GM12878 (cell line): ENCODE measurements around the gene CCDC57. TPM values are rescaled to one million over a fixed set of nuclear protein-coding genes. Genes with fewer than 3 reads are reported as not detected.
A peak's percentile ranks its signal among the peaks of the same experiment; 100 is the strongest.

ENCODE experiments used
- ATAC-seq: fragments of 200-7000 bp; cut with Tn5 transposase; 3 replicates; pipeline ENCODE4 v1.9.1; 2020; ENCODE audit warnings: mild to moderate bottlenecking, moderate library complexity
- BruUV-seq: library from RNA; stranded (reverse); fragments of 400-500 nt; replicated peaks from 2 replicates; lab custom pipeline; 2021; lab: Mats Ljungman, UMichigan
- CTCF ChIA-PET: fragments of 300-600 bp; sonication (Branson Sonifier 250); formaldehyde crosslinking; extraction: SDS; loops from one replicate; lab custom pipeline; 2021; ENCODE audit warnings: inconsistent platforms; lab: Yijun Ruan, JAX
- POLR2A ChIA-PET: fragments of 350-600 bp; formaldehyde crosslinking; extraction: SDS; loops from one replicate; lab custom pipeline; 2021; ENCODE audit warnings: inconsistent platforms; lab: Charles Lee
- RAD21 ChIA-PET: fragments of 300-600 bp; sonication (Branson Sonifier 250); formaldehyde crosslinking; loops from one replicate; lab custom pipeline; 2023; ENCODE audit warnings: antibody characterized with exemption; ENCODE audit not compliant: unreplicated experiment; lab: Charles Lee
- SMC1A ChIA-PET: fragments of 300-600 bp; sonication (Branson Sonifier 250); formaldehyde crosslinking; loops from one replicate; lab custom pipeline; 2023; ENCODE audit not compliant: unreplicated experiment, uncharacterized antibody; lab: Charles Lee
- DNase-seq: peaks from one replicate; pipeline ENCODE4 v3.0.0-alpha.2; 2011; ENCODE audit warnings: low read depth, low spot score
- FAIRE-seq: peaks from 3 replicates; lab custom pipeline; 2011; peaks lifted over from hg19 to GRCh38; lab: Jason Lieb, UNC
- H2AFZ ChIP-seq: 2 replicates; pipeline ENCODE4 v1.6.0; 2011; ENCODE audit warnings: low read depth, low read length, control low read depth; ENCODE audit not compliant: control insufficient read depth
- H3K27ac ChIP-seq: 2 replicates; pipeline ENCODE4 v1.5.1; 2011; ENCODE audit warnings: control low read depth; ENCODE audit not compliant: control insufficient read depth, insufficient read depth
- H3K27me3 ChIP-seq, 2 experiments: replicated peaks in 1 of 2; 2 replicates each; pipeline versions ENCODE4 v1.6.0 to v1.6.1; 2011; ENCODE audit warnings: low read length in 1 of 2; ENCODE audit not compliant: control insufficient read depth in 2 of 2, insufficient read depth in 2 of 2
- H3K36me3 ChIP-seq, 2 experiments: 2 replicates each; pipeline ENCODE4 v1.5.1; 2011; ENCODE audit warnings: low read length in 1 of 2; ENCODE audit not compliant: control insufficient read depth in 2 of 2, insufficient read depth in 2 of 2
- H3K4me1 ChIP-seq: 2 replicates; pipeline ENCODE4 v1.6.1; 2011; ENCODE audit warnings: mild to moderate bottlenecking, low read length, moderate library complexity, mixed read lengths; ENCODE audit not compliant: control insufficient read depth, insufficient read depth
- H3K4me2 ChIP-seq: 2 replicates; pipeline ENCODE4 v1.6.0; 2011; ENCODE audit warnings: control low read depth; ENCODE audit not compliant: control insufficient read depth, insufficient read depth
- H3K4me3 ChIP-seq: fragments of 200-600 bp; sonication (generic); 2 replicates; pipeline ENCODE4 v1.5.1; 2016
- H3K79me2 ChIP-seq: 2 replicates; pipeline ENCODE4 v1.6.0; 2011; ENCODE audit warnings: low read length; ENCODE audit not compliant: control insufficient read depth, insufficient read depth
- H3K9ac ChIP-seq: 2 replicates; pipeline ENCODE4 v1.8.0; 2011; ENCODE audit warnings: low read length, control low read depth, mixed read lengths; ENCODE audit not compliant: control insufficient read depth, insufficient read depth
- H3K9me3 ChIP-seq: replicated peaks from 3 replicates; pipeline ENCODE4 v1.5.1; 2011; ENCODE audit warnings: mild to moderate bottlenecking, low read length; ENCODE audit not compliant: control insufficient read depth, insufficient read depth
- H4K20me1 ChIP-seq: 2 replicates; pipeline ENCODE4 v1.6.0; 2011; ENCODE audit not compliant: control insufficient read depth, insufficient read depth
- POLR2A ChIP-seq: IDR thresholded peaks from 2 replicates; pipeline ENCODE4 v1.6.1; 2011; ENCODE audit warnings: low read depth, mild to moderate bottlenecking, low read length
- ZNF24 ChIP-seq: fragments of 450-650 bp; IDR thresholded peaks from 2 replicates; pipeline ENCODE4 v1.6.1; 2017; ENCODE audit warnings: antibody characterized with exemption, mild to moderate bottlenecking
- WGBS: methylation state at CpG from one replicate; pipeline ENCODE4 v1.1.6; 2016; ENCODE audit warnings: low lambda C conversion rate; ENCODE audit not compliant: insufficient replicate concordance, insufficient coverage; ENCODE audit errors: missing lambda C conversion rate; 5-methylcytosine and 5-hydroxymethylcytosine counted together
- in situ Hi-C: fragments of 300-500 bp; cut with MboI; formaldehyde crosslinking; loops from 9 replicates; pipeline ENCODE4 v1.14.3; 2018; ENCODE audit warnings: mixed read lengths
- intact Hi-C: fragments of 100-400 bp; cut with micrococcal nuclease; formaldehyde crosslinking; loops from one replicate; pipeline ENCODE4 v1.14.2; 2022; ENCODE audit not compliant: unreplicated experiment
- polyA plus RNA-seq, 11 experiments: library from polyadenylated mRNA; depleted of rRNA in 4 of 11; unstranded in 6 of 11; stranded (reverse) in 5 of 11; fragments of >200 nt; fragmentation: Nextera tagmentation in 4 of 11; fragmentation: Illumina TruSeq in 1 of 11; extraction: Ambion mirVana in 4 of 11; extraction: Trizol in 1 of 11; gene quantifications; 1 replicate in 1 of 11; 2 replicates in 10 of 11; pipeline versions ENCODE4 v1.2.1 to v1.2.3, GENCODE V29; 2011 to 2016; ENCODE audit warnings: inconsistent platforms in 2 of 11, missing spikeins in 2 of 11, low read depth in 1 of 11
- total RNA-seq, 4 experiments: library from RNA; depleted of rRNA in 3 of 4; stranded (reverse); fragments of >200 nt in 3 of 4; fragmentation: Illumina TruSeq in 1 of 4; extraction: Trizol in 1 of 4; gene quantifications; 2 replicates each; pipeline versions ENCODE4 v1.2.1 to v1.2.3, GENCODE V29; 2013 to 2021
- TF ChIP-seq, protein P1 (sequence below): IDR thresholded peaks from 2 replicates; pipeline ENCODE4 v1.6.1; 2012; ENCODE audit warnings: mild to moderate bottlenecking, low read depth, low read length

Gene CCDC57
- total and polyA plus RNA-seq, 10 of the 15 experiments (the other 5 are each of a cell fraction or from before 2014, with no cell fraction given): 5.4 to 123 (median 45.8) TPM

- SMC1A ChIA-PET: no interaction called here
- Histone ChIP-seq H3K4me2 (no peak overlapping the region), H3K4me3 (no peak overlapping the region), H2AFZ (no peak overlapping the region), H3K4me1 (no peaks in the 10 kb centered on the region), H3K9ac (no peak overlapping the region), H3K27ac (no peak overlapping the region), H3K27me3 (no peaks in the 10 kb centered on the region), H3K79me2 (peaks cover under 1% of the 10 kb centered on the region), H3K36me3 (peaks cover 14 to 77% of the 10 kb centered on the region in 2 experiments), H4K20me1 (no peaks in the 10 kb centered on the region), H3K9me3 (no peaks in the 10 kb centered on the region)
- WGBS: 91% methylated on average over 29 of the region's 29 CpGs
- FAIRE-seq (no peak), DNase-seq (no peak), ATAC-seq (no peak)
- POLR2A ChIA-PET: interaction anchor here (0.5 to 0.6 kb wide), 4 partner anchors 45 to 495 kb away, joined by 3 read pairs; no protein-coding TSS in a partner anchor
- CTCF ChIA-PET: no interaction called here
- TF ChIP-seq, protein P1, sequence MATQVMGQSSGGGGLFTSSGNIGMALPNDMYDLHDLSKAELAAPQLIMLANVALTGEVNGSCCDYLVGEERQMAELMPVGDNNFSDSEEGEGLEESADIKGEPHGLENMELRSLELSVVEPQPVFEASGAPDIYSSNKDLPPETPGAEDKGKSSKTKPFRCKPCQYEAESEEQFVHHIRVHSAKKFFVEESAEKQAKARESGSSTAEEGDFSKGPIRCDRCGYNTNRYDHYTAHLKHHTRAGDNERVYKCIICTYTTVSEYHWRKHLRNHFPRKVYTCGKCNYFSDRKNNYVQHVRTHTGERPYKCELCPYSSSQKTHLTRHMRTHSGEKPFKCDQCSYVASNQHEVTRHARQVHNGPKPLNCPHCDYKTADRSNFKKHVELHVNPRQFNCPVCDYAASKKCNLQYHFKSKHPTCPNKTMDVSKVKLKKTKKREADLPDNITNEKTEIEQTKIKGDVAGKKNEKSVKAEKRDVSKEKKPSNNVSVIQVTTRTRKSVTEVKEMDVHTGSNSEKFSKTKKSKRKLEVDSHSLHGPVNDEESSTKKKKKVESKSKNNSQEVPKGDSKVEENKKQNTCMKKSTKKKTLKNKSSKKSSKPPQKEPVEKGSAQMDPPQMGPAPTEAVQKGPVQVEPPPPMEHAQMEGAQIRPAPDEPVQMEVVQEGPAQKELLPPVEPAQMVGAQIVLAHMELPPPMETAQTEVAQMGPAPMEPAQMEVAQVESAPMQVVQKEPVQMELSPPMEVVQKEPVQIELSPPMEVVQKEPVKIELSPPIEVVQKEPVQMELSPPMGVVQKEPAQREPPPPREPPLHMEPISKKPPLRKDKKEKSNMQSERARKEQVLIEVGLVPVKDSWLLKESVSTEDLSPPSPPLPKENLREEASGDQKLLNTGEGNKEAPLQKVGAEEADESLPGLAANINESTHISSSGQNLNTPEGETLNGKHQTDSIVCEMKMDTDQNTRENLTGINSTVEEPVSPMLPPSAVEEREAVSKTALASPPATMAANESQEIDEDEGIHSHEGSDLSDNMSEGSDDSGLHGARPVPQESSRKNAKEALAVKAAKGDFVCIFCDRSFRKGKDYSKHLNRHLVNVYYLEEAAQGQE: no peak
- no peak for TF ChIP-seq ZNF24
- peak; percentile 4; the same call in 1 of the 2 replicates for TF ChIP-seq POLR2A
- BruUV-seq: no TSS peak
- RAD21 ChIA-PET: no interaction called here
- in situ Hi-C loops (no loop called here), intact Hi-C loops (no loop called here)
Observed at GRCh38 chr17:82089723-82090548, 122.7 kb downstream of the CCDC57 start.
